ENCODE measurements around the gene PHC2.
A peak's percentile ranks its signal among the peaks of the same experiment; 100 is the strongest.

GRCh38 chr1:33367485-33368405 is 63.1 kb downstream of the PHC2 start:
- TF ChIP-seq CTCF (IDR thresholded peaks at IDR 0.05) = peak; percentile 99
- TF ChIP-seq EZH2 (IDR thresholded peaks at IDR 0.05) = no peak
